ENCODE results near the gene IGF1.

The IGF1 gene

DNA sequence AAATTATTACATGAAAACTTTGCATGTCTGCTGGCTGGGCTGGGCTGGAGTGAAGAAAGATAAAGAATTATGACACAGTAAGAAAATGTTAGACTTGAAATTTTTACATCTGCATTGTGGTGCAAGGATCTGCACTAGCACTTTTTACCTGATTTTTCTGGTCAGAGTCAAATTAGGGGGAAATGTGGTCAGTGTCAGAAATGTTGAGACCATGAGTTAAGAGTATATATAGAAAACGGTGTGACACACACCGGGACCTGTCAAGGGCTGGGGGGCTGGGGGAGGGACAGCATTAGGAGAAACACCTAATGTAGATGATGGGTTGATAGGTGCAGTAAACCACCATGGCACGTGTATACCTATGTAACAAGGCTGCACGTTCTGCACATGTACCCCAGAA, 90.3 kb downstream of the IGF1 start:
- Histone ChIP-seq H3K4me1 (ENCODE audit: insufficient read depth, low read length) (no peaks in the 10 kb centered on the region), H3K79me2 (ENCODE audit: insufficient read depth, low read length) (no peaks in the 10 kb centered on the region), H3K9me3 (ENCODE audit: insufficient read depth, low read length, severe bottlenecking) (no peaks in the 10 kb centered on the region), H3K27ac (ENCODE audit: low read length) (no peak overlapping the region), H3K4me3 (ENCODE audit: low read depth in 1 of 2, low read length in 2 of 2) (no peak overlapping the region), H4K20me1 (ENCODE audit: insufficient read depth, low read length) (no peaks in the 10 kb centered on the region), H3K4me2 (ENCODE audit: insufficient read depth, low read length) (no peak overlapping the region), H3K27me3 (ENCODE audit: insufficient read depth, low read length, poor library complexity) (no peaks in the 10 kb centered on the region), H2AFZ (ENCODE audit: low read depth, low read length) (no peak overlapping the region), H3K36me3 (ENCODE audit: insufficient read depth, low read length) (no peaks in the 10 kb centered on the region), H3K9ac (ENCODE audit: low read depth, low read length) (no peak overlapping the region)
- TF ChIP-seq EZH2 (IDR thresholded peaks at IDR 0.05; ENCODE audit: borderline replicate concordance, low read depth, low read length, severe bottlenecking) = no peak
- TF ChIP-seq, protein P1, sequence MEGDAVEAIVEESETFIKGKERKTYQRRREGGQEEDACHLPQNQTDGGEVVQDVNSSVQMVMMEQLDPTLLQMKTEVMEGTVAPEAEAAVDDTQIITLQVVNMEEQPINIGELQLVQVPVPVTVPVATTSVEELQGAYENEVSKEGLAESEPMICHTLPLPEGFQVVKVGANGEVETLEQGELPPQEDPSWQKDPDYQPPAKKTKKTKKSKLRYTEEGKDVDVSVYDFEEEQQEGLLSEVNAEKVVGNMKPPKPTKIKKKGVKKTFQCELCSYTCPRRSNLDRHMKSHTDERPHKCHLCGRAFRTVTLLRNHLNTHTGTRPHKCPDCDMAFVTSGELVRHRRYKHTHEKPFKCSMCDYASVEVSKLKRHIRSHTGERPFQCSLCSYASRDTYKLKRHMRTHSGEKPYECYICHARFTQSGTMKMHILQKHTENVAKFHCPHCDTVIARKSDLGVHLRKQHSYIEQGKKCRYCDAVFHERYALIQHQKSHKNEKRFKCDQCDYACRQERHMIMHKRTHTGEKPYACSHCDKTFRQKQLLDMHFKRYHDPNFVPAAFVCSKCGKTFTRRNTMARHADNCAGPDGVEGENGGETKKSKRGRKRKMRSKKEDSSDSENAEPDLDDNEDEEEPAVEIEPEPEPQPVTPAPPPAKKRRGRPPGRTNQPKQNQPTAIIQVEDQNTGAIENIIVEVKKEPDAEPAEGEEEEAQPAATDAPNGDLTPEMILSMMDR (IDR thresholded peaks at IDR 0.05; ENCODE audit: borderline replicate concordance, extremely low read depth, low read length, poor library complexity, severe bottlenecking) = no peak
- no peak for DNase-seq
- ATAC-seq (ENCODE audit: insufficient read depth, low read depth) = no peak

DNA sequence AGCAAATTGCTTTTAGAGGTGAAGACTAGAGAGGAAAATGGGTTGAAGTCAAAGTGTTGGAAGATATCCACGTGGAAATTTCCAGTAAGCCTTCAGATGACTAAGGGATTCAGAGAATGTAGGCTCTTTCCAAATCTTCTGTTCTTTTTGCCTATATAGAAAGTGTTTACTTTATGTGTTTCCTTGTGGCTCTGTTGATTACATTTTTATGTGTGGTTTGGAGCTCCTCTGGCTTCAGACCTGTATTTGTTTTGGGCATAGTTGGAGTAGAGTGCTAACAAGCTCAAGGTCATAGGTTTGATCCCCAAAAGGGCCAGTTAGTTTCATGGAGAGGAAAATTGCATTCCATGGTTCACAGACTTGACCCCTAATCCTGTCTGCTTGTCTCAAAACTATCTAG, 91.9 kb downstream of the IGF1 start:
- Histone ChIP-seq H3K4me3 (ENCODE audit: low read depth in 1 of 2, low read length in 2 of 2) (no peak overlapping the region), H3K27ac (ENCODE audit: low read length) (no peak overlapping the region), H3K4me2 (ENCODE audit: insufficient read depth, low read length) (no peak overlapping the region), H3K36me3 (ENCODE audit: insufficient read depth, low read length) (no peaks in the 10 kb centered on the region), H3K4me1 (ENCODE audit: insufficient read depth, low read length) (no peaks in the 10 kb centered on the region), H3K9me3 (ENCODE audit: insufficient read depth, low read length, severe bottlenecking) (no peaks in the 10 kb centered on the region), H3K27me3 (ENCODE audit: insufficient read depth, low read length, poor library complexity) (no peaks in the 10 kb centered on the region), H2AFZ (ENCODE audit: low read depth, low read length) (no peak overlapping the region), H3K9ac (ENCODE audit: low read depth, low read length) (no peak overlapping the region), H3K79me2 (ENCODE audit: insufficient read depth, low read length) (no peaks in the 10 kb centered on the region), H4K20me1 (ENCODE audit: insufficient read depth, low read length) (no peaks in the 10 kb centered on the region)
- ATAC-seq (ENCODE audit: insufficient read depth, low read depth) = no peak
- no peak for DNase-seq
- TF ChIP-seq, protein P1 (IDR thresholded peaks at IDR 0.05; ENCODE audit: borderline replicate concordance, extremely low read depth, low read length, poor library complexity, severe bottlenecking) = no peak
- TF ChIP-seq EZH2 (IDR thresholded peaks at IDR 0.05; ENCODE audit: borderline replicate concordance, low read depth, low read length, severe bottlenecking) = no peak

DNA sequence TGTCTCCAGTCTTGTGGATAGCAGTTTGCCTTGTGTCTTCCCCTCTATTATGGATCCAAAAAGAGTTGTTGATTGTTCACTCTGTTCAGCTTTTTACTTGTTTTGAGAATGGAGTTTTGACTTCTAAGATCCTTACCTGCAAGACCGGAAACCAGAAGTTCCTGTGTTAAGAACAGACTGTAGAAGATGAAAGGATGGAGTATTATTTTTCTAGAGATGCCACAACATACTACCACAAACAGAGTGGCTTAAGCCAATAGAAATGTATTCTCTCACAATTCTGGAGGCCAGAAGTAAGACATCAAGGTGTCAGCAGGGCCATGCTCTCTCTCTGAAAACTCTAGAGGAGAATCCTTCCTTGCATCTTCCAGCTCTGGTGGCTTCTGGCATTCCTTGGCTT, 95.0 kb downstream of the IGF1 start:
- DNase-seq (no peak), ATAC-seq (ENCODE audit: insufficient read depth, low read depth) (no peak)
- no peak overlapping the region for H3K27ac ChIP-seq (ENCODE audit: low read length)
- no peaks in the 10 kb centered on the region for H3K79me2 ChIP-seq (ENCODE audit: insufficient read depth, low read length)
- no peak overlapping the region for H2AFZ ChIP-seq (ENCODE audit: low read depth, low read length)
- H3K27me3 ChIP-seq (ENCODE audit: insufficient read depth, low read length, poor library complexity) = no peaks in the 10 kb centered on the region
- no peaks in the 10 kb centered on the region for H3K36me3 ChIP-seq (ENCODE audit: insufficient read depth, low read length)
- no peaks in the 10 kb centered on the region for H3K9me3 ChIP-seq (ENCODE audit: insufficient read depth, low read length, severe bottlenecking)
- H3K4me2 ChIP-seq (ENCODE audit: insufficient read depth, low read length) = no peak overlapping the region
- H3K4me1 ChIP-seq (ENCODE audit: insufficient read depth, low read length) = no peaks in the 10 kb centered on the region
- no peak overlapping the region for H3K4me3 ChIP-seq (ENCODE audit: low read depth in 1 of 2, low read length in 2 of 2)
- no peak for TF ChIP-seq EZH2 (IDR thresholded peaks at IDR 0.05; ENCODE audit: borderline replicate concordance, low read depth, low read length, severe bottlenecking)
- TF ChIP-seq, protein P1 (IDR thresholded peaks at IDR 0.05; ENCODE audit: borderline replicate concordance, extremely low read depth, low read length, poor library complexity, severe bottlenecking) = no peak
- H3K9ac ChIP-seq (ENCODE audit: low read depth, low read length) = no peak overlapping the region
- no peaks in the 10 kb centered on the region for H4K20me1 ChIP-seq (ENCODE audit: insufficient read depth, low read length)

All from DND-41 (cell line).